Measurements from ENCODE around the gene GPHB5.
"Not testable (repeated sequence)": the region's sequence is repeated elsewhere in the genome, so short reads cannot be mapped to it uniquely, and the experiment has no call there.

GPHB5 gene

DNA sequence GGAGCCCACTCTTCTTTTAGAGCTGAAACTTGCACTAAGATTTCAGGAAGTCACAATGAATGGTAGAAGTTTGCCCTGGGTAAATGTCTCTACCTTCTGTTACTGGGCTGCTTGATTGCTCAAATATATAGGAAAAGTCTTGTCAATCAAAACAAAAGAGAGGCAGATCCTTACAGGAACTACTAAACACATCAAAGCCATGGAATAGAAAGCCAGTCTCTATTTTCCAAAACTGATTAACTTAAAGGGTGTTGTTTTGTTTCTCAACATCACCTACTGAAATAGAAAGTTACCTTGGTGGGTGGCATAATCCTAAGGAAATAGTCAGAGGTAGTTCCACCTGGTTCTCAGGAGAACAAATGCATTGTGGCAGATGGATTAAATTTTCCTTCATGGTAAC, at the start of gene GPHB5:
Gene GPHB5, minus strand, starts transcription at position 101 of the 400 bp plus-strand sequence. CDS start 1,086 bp downstream, outside the sequence.
- no peak for DNase-seq (ENCODE audit: low spot score)

DNA sequence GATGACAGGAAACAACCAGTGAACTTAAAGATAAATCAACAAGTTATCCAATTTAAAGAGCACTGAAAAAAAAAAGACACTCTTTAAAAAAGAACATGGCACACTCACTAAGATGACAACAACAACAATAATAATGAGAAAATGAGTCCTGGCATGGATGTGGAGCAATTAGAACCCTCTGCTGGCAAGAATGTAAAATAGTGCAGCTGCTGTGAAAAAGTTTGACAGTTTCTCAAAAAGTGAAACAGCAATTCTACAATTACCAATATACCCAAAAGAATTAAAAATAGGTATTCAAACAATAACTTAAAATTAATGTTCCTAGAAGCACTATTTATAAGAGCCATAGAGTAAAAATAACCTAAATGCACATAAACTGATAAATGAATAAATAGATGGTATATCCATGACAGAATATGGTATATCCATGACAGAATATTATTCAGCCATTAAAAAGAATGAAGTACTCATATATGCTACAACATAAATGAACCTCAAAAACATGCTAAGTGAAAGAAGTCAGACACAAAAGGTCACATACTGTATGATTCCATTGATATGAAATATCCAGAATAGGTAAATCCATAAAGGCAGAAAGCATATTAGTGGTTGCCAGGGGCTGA, 49.1 kb upstream of the GPHB5 start:
- DNase-seq (ENCODE audit: low spot score) = no peak

DNA sequence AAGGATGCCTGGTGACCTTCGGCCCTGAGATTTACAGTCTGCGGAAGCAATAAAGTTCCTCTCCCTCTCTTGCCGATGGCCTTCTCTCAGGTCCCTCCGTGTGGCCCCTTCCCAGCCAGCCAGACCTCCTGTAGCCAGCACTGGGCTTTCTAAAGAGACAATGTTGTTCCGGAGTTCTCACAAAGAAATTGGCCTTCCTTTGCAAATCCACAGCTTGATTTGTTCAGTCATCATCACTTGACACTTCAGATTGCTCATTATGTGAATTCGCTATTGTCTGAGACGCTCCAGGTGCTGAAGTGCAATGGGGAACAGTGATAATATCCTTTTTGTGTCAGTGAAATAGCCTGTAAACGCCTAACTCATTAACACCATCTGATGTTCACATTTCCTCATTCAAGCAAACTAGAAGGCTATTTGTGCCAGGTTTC, 43.7 kb upstream of the GPHB5 start:
- DNase-seq (ENCODE audit: low spot score) = no peak

GRCh38 chr14:63361790-63362189, 43.1 kb upstream of the GPHB5 start:
- no peak for DNase-seq (ENCODE audit: low spot score)

- no peak for DNase-seq (ENCODE audit: low spot score)
Measured at GRCh38 chr14:63357841-63358240, 39.1 kb upstream of the GPHB5 start.

GRCh38 chr14:63345826-63346225, 27.1 kb upstream of the GPHB5 start:
- DNase-seq (ENCODE audit: low spot score) = no peak

DNA sequence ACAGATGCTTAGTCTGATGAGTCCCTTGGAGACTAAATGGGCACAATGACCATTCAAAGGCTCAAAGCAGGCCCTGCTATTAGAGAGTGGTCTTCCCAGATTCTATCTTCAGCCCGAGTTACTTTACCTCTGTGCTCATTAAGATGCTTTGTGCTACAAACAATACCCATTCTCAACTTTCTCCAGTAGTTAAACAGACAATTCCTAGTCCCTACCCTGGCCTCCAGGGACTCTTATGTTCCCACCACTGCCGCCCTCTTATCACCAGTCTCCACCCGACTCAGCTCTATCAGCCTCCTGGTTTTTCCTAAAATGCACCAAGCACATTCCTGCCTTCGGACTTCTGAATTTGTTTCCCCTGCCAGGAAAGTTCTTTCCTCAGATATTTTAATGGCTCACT, 25.6 kb upstream of the GPHB5 start:
- DNase-seq (ENCODE audit: low spot score) = no peak

DNA sequence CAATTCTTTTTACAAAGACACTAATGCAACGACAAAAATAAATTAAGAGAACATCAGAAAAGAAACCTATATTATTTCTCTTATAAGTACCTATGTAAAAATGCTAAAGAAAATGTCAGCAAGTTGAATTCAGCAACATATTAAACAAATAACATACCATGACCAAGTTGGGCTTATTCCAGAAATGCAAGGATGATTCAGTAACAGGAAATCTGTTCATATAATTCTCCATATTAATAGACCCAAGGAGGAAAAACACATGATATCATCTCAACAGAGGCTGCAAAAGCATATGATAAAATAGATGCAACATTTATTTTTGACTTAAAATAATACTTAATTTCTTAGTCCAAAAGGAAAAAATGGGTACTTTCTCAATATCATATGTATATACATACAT, 25.1 kb upstream of the GPHB5 start:
- no peak for DNase-seq (ENCODE audit: low spot score)

- DNase-seq (ENCODE audit: low spot score) = no peak
Measured at GRCh38 chr14:63342371-63342770, 23.6 kb upstream of the GPHB5 start.

- DNase-seq (ENCODE audit: low spot score) = no peak
Measured at GRCh38 chr14:63328787-63329737, 10.3 kb upstream of the GPHB5 start.

DNA sequence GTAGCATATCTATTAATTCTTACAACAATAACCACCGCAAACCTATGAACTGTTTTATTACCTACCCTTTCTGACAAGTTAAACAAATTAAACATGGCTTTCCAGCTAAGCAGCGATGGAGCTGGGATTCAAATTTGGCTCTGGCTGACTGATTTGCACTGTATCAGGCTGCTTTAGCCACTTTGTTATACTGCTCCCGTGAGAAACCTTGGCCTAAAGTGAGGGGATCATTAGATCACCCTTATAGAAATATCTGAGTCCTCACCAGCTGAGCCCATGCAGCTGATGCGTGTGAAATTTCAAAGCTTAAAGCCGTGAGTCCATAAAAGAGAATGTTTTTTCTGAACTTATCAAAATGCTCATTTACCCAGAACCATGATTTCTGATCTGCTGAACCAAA, 8.1 kb upstream of the GPHB5 start:
- DNase-seq (ENCODE audit: low spot score) = no peak

DNA sequence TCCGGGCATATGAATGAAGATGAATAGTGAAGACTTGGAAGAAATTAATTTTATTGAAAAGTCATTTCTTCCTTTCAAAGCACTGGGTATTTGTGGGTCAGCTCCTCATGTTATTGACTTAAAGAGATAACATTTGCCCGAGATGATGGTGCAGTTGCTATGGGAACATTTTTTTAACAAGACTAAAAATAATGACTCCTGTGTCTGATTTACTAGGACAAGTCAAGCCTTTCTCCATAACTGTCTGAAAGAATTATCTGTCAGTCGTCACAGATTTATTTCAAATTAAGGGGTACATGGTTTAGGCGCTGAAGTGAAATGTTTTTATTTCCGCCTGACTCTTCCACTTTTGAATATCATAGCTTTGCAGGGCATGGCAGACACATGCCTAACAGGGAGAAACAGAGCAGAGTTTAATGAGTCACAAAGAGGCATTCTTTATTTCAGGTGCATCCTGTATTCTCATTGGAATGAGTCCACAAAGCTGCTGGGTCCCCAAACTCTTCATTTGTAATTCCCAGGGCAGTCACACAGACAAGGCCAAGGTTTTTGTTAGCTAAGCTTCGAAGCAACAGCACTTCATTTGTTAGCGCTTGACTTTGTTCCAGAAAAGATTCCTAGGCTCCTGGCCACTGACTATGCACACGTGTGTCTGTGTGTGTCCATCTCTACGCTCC, 4.3 kb upstream of the GPHB5 start:
- no peak for DNase-seq (ENCODE audit: low spot score)

DNA sequence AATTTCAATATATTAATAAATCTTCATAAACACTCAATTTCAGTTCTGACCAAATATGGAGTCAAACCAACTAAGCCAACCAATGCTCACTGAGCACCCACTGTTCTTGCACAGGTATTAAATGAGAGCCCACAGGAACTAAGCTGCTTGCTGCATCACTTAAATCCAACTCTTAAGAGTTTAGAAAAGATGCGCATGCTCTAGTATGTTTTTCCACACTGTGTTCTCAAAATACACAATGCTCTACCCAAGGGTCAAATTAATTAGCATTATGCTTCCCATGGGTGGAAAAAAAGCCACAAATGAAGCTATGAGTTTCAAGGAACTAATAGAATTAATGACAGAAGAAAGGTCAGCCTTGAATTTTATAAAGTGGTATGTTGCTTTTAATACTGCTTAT, 3.7 kb upstream of the GPHB5 start:
- no peak for DNase-seq (ENCODE audit: low spot score)

GRCh38 chr14:63308723-63309317, 9.9 kb downstream of the GPHB5 start:
- no peak for DNase-seq (ENCODE audit: low spot score)

GRCh38 chr14:63304429-63304828, 14.3 kb downstream of the GPHB5 start:
- DNase-seq (ENCODE audit: low spot score) = not testable (repeated sequence)

DNA sequence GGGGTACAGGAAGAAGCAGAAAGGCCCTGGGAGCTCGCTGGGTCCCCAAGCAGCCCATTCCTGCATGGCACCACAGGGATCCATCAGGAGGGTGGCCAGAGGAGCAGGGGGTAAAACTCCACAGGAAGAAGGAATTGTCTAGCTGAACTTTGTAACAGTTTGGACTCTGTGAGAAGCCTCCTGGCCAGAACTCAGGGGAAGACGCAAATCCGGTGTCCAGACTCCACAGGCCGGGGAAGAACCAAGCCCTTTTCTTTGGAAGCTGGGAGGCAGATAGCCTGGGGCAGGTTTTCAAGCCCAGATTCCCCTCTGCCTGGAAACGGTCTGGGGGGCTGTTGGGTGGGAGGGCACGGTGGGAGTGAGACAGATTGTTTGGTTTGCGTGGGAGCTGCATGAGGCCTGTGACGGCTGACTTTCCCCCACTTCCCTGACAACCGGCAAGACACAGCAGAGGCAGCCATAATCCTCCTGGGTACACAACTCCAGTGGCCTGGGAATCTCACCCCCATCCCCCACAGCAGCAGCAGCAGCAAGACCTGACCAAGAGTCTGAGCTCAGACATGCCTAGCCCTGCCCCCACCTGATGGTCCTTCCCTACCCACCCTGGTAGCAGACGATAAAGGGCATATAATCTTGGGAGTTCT, 16.7 kb downstream of the GPHB5 start:
- DNase-seq (ENCODE audit: low spot score) = no peak

GRCh38 chr14:63300854-63301253, 17.9 kb downstream of the GPHB5 start:
- no peak for DNase-seq (ENCODE audit: low spot score)

- no peak for DNase-seq (ENCODE audit: low spot score)
Measured at GRCh38 chr14:63299351-63300110, 19.2 kb downstream of the GPHB5 start.

DNA sequence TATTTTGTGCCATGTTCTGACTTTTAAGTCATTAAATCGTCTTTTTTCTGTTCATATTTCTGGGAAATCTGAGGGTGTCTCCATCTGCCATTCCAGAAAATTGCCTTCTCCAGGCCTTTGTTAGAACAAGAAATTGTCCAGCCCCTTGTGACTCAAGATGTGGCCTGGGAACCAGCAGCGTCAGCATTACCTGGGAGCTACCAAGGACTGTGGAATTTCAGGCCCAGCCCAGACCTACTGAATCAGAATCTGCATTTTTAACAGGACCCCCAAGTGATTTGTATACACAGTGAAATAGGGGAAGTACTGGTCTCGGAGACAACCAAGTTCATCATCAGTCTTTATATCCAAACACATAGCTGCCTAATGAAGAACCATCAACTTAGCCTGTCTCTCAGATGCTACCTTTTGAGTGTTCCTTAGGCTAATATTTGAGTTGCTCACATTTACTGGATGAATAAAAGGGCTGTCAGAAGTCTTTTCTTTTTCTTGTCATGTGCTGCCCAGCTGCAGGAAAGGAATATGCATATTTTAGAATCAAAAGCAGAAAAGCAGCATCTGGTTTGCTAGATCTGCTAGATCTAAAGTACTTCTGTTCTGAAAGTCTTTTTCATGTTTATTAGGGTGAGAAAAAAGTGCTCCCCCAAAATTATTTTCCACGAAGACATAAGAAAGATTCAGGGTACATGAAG, 21.2 kb downstream of the GPHB5 start:
- DNase-seq (ENCODE audit: low spot score) = no peak

DNA sequence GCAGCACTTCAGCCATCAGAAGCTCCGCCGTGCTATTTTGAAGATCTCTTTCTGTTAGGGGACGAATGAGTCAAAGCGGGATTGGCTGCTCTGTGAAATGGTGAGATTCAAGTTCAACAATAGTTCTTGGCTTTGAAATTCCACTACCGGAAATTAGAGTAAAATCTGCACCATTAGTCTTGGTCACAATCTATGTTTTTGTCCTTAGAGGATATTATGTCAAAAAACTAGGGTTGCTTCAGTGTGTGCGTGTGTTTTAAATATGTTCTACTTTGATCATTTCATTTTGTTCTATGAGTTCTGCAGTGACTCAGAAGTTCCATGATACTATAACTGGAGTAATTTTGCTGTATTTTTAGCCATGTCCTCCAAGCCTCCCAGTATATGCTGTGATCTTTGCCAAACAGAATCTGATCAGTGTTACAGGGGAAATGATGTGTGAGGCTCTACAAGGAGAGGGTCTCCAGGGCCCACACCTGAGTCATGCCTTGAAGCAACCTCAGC, 22.6 kb downstream of the GPHB5 start:
- DNase-seq (ENCODE audit: low spot score) = no peak
